ENCODE results near the gene NMNAT2. TPM values are rescaled to one million over a fixed set of nuclear protein-coding genes. Genes with fewer than 3 reads are reported as not detected.

NMNAT2 gene
- total RNA-seq, 4 donors from 2014 or later: 1.7 to 2.8 (median 2.4) TPM

GRCh38 chr1:183284086-183284485 is 134.1 kb downstream of the NMNAT2 start:
- Histone ChIP-seq H3K9me3 (no peaks in the 10 kb centered on the region), H3K4me1 (peaks cover 44 to 58% (median 48%) of the 10 kb centered on the region in 4 donors), H3K27ac (replicated peaks in 1 of 4) (no peak overlapping the region), H3K27me3 (no peaks in the 10 kb centered on the region), H3K4me3 (no peak overlapping the region), H3K36me3 (no peaks in the 10 kb centered on the region)
- no peak for DNase-seq (ENCODE audit: extremely low spot score)
- no peak for TF ChIP-seq EP300 (IDR thresholded peaks at IDR 0.05)
- TF ChIP-seq, protein P1, sequence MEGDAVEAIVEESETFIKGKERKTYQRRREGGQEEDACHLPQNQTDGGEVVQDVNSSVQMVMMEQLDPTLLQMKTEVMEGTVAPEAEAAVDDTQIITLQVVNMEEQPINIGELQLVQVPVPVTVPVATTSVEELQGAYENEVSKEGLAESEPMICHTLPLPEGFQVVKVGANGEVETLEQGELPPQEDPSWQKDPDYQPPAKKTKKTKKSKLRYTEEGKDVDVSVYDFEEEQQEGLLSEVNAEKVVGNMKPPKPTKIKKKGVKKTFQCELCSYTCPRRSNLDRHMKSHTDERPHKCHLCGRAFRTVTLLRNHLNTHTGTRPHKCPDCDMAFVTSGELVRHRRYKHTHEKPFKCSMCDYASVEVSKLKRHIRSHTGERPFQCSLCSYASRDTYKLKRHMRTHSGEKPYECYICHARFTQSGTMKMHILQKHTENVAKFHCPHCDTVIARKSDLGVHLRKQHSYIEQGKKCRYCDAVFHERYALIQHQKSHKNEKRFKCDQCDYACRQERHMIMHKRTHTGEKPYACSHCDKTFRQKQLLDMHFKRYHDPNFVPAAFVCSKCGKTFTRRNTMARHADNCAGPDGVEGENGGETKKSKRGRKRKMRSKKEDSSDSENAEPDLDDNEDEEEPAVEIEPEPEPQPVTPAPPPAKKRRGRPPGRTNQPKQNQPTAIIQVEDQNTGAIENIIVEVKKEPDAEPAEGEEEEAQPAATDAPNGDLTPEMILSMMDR (IDR thresholded peaks at IDR 0.05): no peak
- no peak for TF ChIP-seq POLR2A (IDR thresholded peaks at IDR 0.05; ENCODE audit: low read depth)
- TF ChIP-seq POLR2AphosphoS5 (IDR thresholded peaks at IDR 0.05): no peak
- intact Hi-C loops (cut with DNase I): loop anchor here (5.0 kb wide), 2 partner anchors 188 to 258 kb away; partner anchors contain the start of gene SMG7
- 95% methylated on average over 5 of the region's 5 CpGs for WGBS

GRCh38 chr1:183283286-183283685 is 134.9 kb downstream of the NMNAT2 start:
- Histone ChIP-seq H3K27me3 (no peaks in the 10 kb centered on the region), H3K9me3 (no peaks in the 10 kb centered on the region), H3K4me3 (no peak overlapping the region), H3K36me3 (no peaks in the 10 kb centered on the region), H3K4me1 (peaks cover 49 to 57% (median 54%) of the 10 kb centered on the region in 4 donors), H3K27ac (replicated peaks in 1 of 4) (peak overlapping the region in 1 of 4 donors; percentile 77)
- intact Hi-C loops (cut with DNase I): loop anchor here (5.0 kb wide), 2 partner anchors 189 to 259 kb away; partner anchors contain the start of gene SMG7
- no peak for TF ChIP-seq EP300 (IDR thresholded peaks at IDR 0.05)
- TF ChIP-seq POLR2AphosphoS5 (IDR thresholded peaks at IDR 0.05): no peak
- TF ChIP-seq, protein P1 (IDR thresholded peaks at IDR 0.05): no peak
- TF ChIP-seq POLR2A (IDR thresholded peaks at IDR 0.05; ENCODE audit: low read depth): no peak
- 80% methylated on average over 5 of the region's 5 CpGs for WGBS
- DNase-seq (ENCODE audit: extremely low spot score): no peak

- no peak for TF ChIP-seq POLR2AphosphoS5 (IDR thresholded peaks at IDR 0.05)
- TF ChIP-seq EP300 (IDR thresholded peaks at IDR 0.05): no peak
- TF ChIP-seq, protein P1 (IDR thresholded peaks at IDR 0.05): no peak
- no peak for TF ChIP-seq POLR2A (IDR thresholded peaks at IDR 0.05; ENCODE audit: low read depth)
- H3K27me3 ChIP-seq: no peaks in the 10 kb centered on the region
- intact Hi-C loops (cut with DNase I): loop anchor here (5.0 kb wide), 2 partner anchors 190 to 260 kb away; partner anchors contain the start of gene SMG7
- H3K9me3 ChIP-seq: no peaks in the 10 kb centered on the region
- no peak for DNase-seq (ENCODE audit: extremely low spot score)
- H3K4me3 ChIP-seq: no peak overlapping the region
- peak overlapping the region; percentile 56 to 77 (median 62) for H3K27ac ChIP-seq (replicated peaks in 1 of 4)
- 74% methylated on average over 9 of the region's 9 CpGs for WGBS
- peaks cover 40 to 48% (median 47%) of the 10 kb centered on the region in 4 donors for H3K4me1 ChIP-seq
- H3K36me3 ChIP-seq: no peaks in the 10 kb centered on the region
Observed at GRCh38 chr1:183282101-183282855, 135.9 kb downstream of the NMNAT2 start.

DNA sequence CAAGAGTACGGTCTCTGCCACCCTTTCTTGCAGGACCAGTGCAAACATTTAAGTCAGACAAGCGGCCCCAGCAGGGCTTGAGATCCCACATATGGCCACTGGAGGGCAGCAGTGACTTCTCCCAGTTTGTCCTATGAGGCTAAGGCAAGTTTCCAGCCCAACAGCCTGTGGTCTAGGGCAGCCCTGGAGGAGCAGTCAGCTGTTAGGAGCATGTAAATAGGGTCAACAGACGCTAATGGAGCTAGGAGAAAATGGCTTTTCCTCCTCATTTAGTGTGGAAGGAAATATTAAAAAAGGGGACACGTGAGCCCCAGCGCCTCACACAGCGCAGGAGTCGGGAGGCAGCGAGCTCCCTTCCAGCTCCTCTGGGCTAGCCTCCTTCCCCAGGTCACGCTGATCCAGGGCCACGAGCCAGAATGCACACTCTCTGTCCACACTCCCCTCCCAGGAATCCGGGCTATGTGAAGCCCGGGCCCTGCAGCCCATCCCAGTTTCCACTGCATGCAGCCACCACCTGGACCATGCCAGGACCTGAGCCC is 136.6 kb downstream of the NMNAT2 start:
- intact Hi-C loops (cut with DNase I): loop anchor here (1.0 to 5.0 kb wide), 3 partner anchors 37 to 261 kb away; partner anchors contain the start of gene SMG7
- no peaks in the 10 kb centered on the region for H3K36me3 ChIP-seq
- WGBS: 18% methylated on average over 11 of the region's 12 CpGs
- peaks cover 34 to 42% (median 40%) of the 10 kb centered on the region in 4 donors for H3K4me1 ChIP-seq
- TF ChIP-seq POLR2AphosphoS5 (IDR thresholded peaks at IDR 0.05) (peak; percentile 56 to 58), POLR2A (IDR thresholded peaks at IDR 0.05; ENCODE audit: low read depth) (no peak)
- TF ChIP-seq, protein P1 (IDR thresholded peaks at IDR 0.05): peak; percentile 96 to 97 (median 97)
- H3K27ac ChIP-seq (replicated peaks in 1 of 4): peak overlapping the region; percentile 56 to 77 (median 62)
- H3K9me3 ChIP-seq: no peaks in the 10 kb centered on the region
- H3K27me3 ChIP-seq: no peaks in the 10 kb centered on the region
- peak; percentile 98 for DNase-seq (ENCODE audit: extremely low spot score)
- H3K4me3 ChIP-seq: peak overlapping the region in 2 of 4 donors; percentile 16 to 20
